HTERT RPE-1 (cell line): ENCODE data around the gene C1orf50.
"Not testable (repeated sequence)": the region's sequence is repeated elsewhere in the genome, so short reads cannot be mapped to it uniquely, and the experiment has no call there.

Experiments
- in situ Hi-C: fragments of 300-500 bp; cut with MboI; formaldehyde crosslinking; loops from 4 replicates; pipeline ENCODE4 v1.14.3; 2020; ENCODE audit warnings: low sequenced_read_pairs

The C1orf50 gene

GRCh38 chr1:42739753-42740700 is 27.0 kb upstream of the C1orf50 start, which contains the start of gene CLDN19:
Gene CLDN19, minus strand, starts transcription at chr1:42740236. Its CDS starts 173 bp downstream, at chr1:42740063.
- in situ Hi-C loops, result no loop called here

- in situ Hi-C loops, result no loop called here
Measured at GRCh38 chr1:42740851-42741580, 26.0 kb upstream of the C1orf50 start.

DNA sequence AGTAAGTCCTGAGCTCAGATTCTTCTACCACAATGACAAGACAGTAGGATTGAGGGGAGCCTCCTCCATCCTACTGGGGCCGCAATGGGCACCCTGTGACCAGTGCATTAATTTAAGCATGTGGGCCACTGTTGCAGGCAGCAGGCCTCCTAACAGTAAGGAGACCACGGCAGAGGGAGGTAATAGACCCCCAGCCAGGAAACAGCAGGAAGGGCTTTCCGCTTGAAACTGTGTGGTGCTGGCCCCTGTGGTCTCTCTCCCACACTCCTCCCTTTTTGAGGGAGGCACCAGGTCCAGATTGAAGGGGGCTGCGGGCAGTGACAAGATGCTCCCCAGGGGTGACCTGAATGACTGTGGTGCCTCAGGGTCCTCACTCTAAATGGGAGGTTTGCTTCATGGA is 25.3 kb upstream of the C1orf50 start:
- in situ Hi-C loops, result no loop called here

DNA sequence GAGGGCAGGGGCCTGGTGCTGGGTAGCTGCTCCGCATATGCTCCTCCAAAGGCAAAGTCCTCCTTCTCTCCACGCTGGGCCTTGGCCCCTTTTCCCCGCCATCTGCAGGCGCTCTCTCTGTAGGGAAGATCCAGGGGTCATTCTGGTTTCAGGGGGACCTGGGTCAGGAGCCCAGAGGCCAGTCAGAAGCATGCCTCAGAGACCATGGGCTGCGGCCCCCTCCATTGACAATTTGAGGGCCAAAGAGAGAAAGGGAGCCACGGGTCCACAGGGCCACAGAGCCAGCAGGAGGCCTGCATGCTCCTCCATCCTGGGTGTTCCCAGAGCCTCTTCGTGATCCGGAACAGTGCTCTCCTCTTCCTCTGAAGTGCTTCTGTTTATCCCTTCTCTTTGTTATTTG is 24.9 kb upstream of the C1orf50 start:
- in situ Hi-C loops, result no loop called here

DNA sequence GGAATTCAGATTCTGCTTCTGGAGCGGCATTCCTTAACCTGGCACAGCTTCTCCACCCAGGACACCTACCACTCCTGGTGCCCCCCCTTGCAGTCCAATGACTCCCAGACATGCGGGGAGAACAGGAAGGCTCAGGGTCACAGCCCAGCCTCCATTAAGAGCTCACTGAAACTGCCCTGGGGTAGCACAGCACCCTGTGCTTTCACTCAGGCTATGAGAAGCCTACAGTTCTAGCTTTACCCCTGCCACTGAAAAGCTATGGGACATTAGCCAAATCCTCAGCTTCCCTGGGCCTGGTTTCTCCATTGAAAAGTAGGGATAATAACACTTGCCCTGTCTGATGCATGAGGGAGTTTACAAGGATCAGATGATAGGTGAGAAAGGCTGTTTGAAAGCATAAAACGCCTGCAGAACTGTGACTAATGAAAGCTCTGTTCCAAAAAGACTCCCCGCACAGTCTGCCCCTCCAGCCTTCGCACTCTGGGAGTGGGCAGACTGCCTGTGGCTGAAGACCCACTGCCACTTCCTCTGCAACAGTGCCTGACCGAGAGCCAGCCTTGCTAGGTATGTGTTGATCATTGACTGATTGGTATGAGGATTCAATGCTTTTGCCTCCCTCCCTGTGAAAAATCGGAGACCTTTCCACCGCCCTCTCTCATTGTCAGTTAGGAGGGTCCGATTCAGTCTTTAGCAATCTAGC is 24.3 kb upstream of the C1orf50 start:
- in situ Hi-C loops, result no loop called here

DNA sequence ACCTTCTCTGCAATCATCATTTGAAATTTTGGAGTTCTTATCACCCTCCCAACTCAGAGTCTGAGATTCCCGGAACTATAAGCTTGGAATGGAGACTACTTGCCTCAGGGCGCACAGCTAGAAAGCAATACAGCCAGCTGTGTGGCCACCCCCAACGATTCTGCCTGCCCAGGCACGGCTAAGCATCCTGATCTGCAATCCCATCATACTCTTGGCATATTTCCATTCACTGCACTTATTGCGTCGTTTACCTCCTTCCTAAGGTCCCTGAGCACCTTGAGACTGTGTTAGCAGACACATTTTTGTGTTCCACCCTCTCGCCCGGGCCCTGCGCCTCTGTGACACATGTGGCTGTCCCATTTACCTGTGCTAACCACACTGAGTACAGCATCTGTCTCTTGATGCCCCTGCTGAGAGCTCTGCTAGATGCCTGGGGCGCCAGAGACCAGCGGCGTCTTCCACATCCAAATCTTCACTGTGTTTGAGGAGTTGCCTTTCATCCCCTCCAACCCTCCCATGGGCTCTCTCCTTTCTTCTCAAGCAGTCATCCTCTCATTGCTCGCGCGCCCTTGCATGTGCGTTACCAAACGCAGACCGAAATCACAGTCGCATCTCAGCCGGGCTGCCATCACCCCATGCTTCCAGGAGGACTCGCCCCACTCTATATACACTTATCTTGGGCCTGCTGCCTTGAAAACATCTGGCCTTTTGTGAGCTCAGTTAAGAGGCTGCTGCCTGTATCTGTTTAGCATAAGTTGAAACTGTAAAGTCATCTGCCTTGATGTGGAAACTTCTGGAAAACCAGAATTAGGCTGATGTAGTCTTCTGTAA is 23.5 kb upstream of the C1orf50 start:
- in situ Hi-C loops, result no loop called here

- in situ Hi-C loops, result no loop called here
Measured at GRCh38 chr1:42744148-42744413, 23.0 kb upstream of the C1orf50 start.

- in situ Hi-C loops, result no loop called here
Measured at GRCh38 chr1:42745851-42746250, 21.2 kb upstream of the C1orf50 start.

DNA sequence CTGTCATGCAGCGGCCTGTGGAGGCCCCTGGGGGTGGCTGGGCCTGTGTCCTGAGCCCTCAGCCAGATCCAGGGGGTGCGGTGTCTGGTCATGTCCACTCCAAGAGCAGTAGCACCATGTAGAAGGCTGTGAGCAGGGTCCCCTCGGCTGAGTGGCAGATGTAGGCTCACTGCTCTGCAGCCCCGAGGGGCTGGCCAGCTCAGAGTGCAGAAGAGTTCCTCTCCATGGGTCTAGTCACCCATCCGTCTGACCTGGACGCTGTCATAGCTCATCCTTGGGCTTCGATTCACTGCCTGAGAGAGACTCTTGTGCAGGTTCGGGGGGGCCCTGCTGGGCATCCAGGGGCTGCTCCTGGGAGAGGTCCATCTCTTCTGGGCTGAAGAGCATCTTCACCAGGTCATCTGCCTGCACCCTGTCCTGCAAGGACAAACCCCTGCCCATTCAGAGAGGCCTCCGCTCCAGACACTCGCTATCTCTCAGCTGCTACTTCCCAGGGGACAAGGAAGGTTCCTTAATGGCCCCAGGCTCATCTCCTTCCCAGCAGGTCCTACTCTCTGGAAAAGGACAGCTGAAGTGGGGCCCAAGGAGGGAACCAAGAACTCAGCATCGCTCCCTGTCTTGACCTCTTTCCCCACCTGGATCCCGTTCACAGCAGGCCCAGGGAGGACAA is 20.5 kb upstream of the C1orf50 start:
- in situ Hi-C loops, result no loop called here

- in situ Hi-C loops, result no loop called here
Measured at GRCh38 chr1:42747125-42747524, 19.9 kb upstream of the C1orf50 start.

DNA sequence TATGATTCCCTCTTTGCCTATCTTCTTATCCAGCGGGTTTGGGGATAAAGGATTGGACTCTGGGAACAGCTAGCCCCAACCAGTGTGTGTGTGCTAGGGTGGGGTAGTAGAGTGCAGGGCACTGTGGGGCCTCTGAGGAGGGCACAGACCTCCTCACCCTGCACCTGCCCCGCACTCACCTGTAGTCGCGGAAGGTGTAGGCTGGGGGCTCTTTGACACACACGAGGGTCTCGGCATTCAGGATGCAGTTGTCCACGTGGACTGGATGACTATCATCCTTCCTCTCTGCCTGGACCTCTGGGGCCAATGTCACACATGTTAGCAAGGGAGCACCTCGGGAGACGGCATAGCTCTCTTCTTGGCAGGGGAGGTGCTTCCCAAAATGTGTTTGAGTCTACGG is 19.0 kb upstream of the C1orf50 start:
- in situ Hi-C loops, result no loop called here

GRCh38 chr1:42748461-42749410 is 18.3 kb upstream of the C1orf50 start:
- in situ Hi-C loops, result no loop called here

DNA sequence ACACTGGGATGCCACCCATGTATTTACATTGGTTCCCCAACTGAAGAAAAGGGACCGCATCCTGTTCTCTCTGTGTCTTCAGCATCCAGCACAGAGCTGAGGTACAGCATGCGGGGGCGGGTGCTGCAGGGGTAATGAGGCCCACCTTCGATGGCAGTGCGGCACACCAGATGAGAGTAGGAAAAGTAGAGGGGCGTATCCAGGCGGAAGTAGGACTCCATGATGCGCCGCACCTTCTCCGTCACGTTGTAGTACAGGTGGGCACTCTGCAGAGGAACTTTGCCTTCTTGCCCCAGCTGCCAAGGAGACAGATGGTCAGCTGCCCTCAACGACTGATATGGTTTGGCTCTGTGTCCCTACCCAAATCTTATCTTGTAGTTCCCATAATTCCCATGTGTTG is 17.0 kb upstream of the C1orf50 start:
- in situ Hi-C loops, result no loop called here

GRCh38 chr1:42751511-42752070 is 15.5 kb upstream of the C1orf50 start:
- in situ Hi-C loops, result not testable (repeated sequence)

DNA sequence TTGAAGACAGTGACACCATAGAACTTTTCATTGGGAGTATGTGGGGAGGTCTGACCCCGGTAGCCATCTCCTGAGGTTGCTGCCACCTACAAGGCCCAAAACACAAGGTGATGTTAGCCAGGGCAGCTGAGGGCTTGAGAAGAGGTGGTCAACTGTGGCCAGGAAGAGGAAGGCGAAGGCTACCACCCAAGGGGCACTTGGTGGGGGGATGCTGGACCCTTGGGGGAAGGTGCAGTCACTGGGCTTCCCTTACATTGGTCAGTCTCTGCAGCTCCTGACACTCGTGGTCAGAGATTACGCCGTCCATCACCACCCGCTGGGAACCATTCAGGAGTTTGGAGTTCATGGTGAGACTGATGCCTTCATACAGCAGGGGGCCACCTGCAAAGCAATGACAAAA is 14.8 kb upstream of the C1orf50 start:
- in situ Hi-C loops, result no loop called here

- in situ Hi-C loops, result no loop called here
Measured at GRCh38 chr1:42753070-42753469, 14.0 kb upstream of the C1orf50 start.

- in situ Hi-C loops, result no loop called here
Measured at GRCh38 chr1:42756956-42757891, 9.8 kb upstream of the C1orf50 start.

- in situ Hi-C loops, result no loop called here
Measured at GRCh38 chr1:42757892-42758275, 9.2 kb upstream of the C1orf50 start.
